Stomach (tissue), 9 donors: ENCODE measurements around the gene APLF. TPM values are rescaled to one million over a fixed set of nuclear protein-coding genes. Genes with fewer than 3 reads are reported as not detected.

ENCODE experiments used
- DNase-seq, 2 donors: peaks; one replicate each; pipeline versions ENCODE4 v3.0.0 to v3.0.0-alpha.2; 2013 to 2019
- H3K27ac ChIP-seq, 5 donors: fragments of 200-600 bp in 4 of 5; sonication (generic) in 4 of 5; one replicate each; pipeline ENCODE4 v1.5.1; 2013 to 2019; ENCODE audit warnings: mild to moderate bottlenecking in 1 of 5, moderate library complexity in 1 of 5
- H3K27me3 ChIP-seq, 3 donors: fragments of 200-600 bp; sonication (generic); one replicate each; pipeline ENCODE4 v1.5.1; 2017 to 2019; ENCODE audit warnings: mixed run types in 1 of 3
- H3K36me3 ChIP-seq, 4 donors: fragments of 200-600 bp; sonication (generic); 1 replicate in 3 of 4; 2 replicates in 1 of 4; pipeline ENCODE4 v1.5.1; 2016 to 2019
- H3K4me1 ChIP-seq, 4 donors: fragments of 200-600 bp; sonication (generic); one replicate each; pipeline ENCODE4 v1.5.1; 2016 to 2019
- H3K4me3 ChIP-seq, 4 donors: fragments of 200-600 bp; sonication (generic) in 3 of 4; one replicate each; pipeline ENCODE4 v1.5.1; 2016 to 2019; ENCODE audit warnings: mild to moderate bottlenecking in 1 of 4
- H3K9me3 ChIP-seq, 4 donors: fragments of 200-600 bp; sonication (generic); one replicate each; pipeline ENCODE4 v1.5.1; 2016 to 2019
- EP300 ChIP-seq: sonication (generic); formaldehyde crosslinking; IDR thresholded peaks from one replicate; pipeline ENCODE4 v1.6.1; 2017; ENCODE audit warnings: antibody characterized with exemption
- POLR2A ChIP-seq, 4 donors: fragments of 450-650 bp; IDR thresholded peaks; one replicate each; pipeline ENCODE4 v1.6.1; 2016; ENCODE audit warnings: antibody characterized with exemption in 4 of 4, control low read depth in 2 of 4, mild to moderate bottlenecking in 1 of 4, moderate library complexity in 1 of 4
- POLR2AphosphoS5 ChIP-seq, 3 donors: sonication (generic); formaldehyde crosslinking; IDR thresholded peaks; one replicate each; pipeline ENCODE4 v1.6.1; 2016; ENCODE audit warnings: antibody characterized with exemption in 3 of 3
- WGBS, 5 donors: extraction: QIAGEN DNeasy Blood & Tissue Kit in 3 of 5; methylation state at CpG; one replicate each; pipeline versions ENCODE4 v1.1.5 to v1.1.7; 2013 to 2018; 5-methylcytosine and 5-hydroxymethylcytosine counted together
- intact Hi-C: fragments of 100-400 bp; cut with DNase I; formaldehyde crosslinking; loops from one replicate; pipeline ENCODE4 v1.15.1; 2023; ENCODE audit warnings: low total_unique reads
- polyA plus RNA-seq, 3 donors: library from polyadenylated mRNA; stranded (reverse); fragments of 200-250 nt; gene quantifications; one replicate each; pipeline ENCODE4 v1.2.3, GENCODE V29; 2013
- total RNA-seq, 5 donors: library from RNA; depleted of rRNA; stranded (reverse); fragments of >200 nt; gene quantifications; one replicate each; pipeline versions ENCODE4 v1.1.0 to v1.2.3, GENCODE V29; 2014 to 2016
- TF ChIP-seq, protein P1 (sequence below), 7 experiments: fragments of 450-650 bp in 4 of 7; fragments of 200-600 bp in 3 of 7; sonication (generic) in 3 of 7; IDR thresholded peaks; one replicate each; pipeline ENCODE4 v1.5.1; 2016 to 2019; ENCODE audit warnings: antibody characterized with exemption in 7 of 7, control low read depth in 2 of 7, mild to moderate bottlenecking in 1 of 7
- donor health status: healthy with polysubstance abuse.
- donor health status: Bipolar disorder and iron deficiency.
- donor health status: healthy.

Gene APLF
- total and polyA plus RNA-seq, 8 donors: 0.29 to 9.4 (median 0.77) TPM

DNA sequence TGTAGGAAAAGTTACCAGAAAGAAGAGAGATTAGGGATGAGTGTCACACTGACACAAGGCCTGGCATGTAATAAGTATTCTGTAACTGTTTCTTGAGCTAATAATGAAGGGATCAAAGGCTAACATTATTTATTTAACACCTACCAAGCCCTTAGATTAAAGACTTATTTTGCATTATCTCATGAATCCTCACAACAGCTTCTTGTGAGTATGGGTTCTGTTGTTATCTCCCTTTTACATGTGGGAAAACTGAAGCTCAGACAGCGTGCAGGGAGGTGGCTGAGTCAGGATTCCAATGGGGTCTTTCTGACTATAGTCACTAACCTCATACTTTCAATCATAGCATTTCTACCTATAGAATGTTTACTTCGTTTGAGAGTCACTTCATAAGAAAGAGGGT is 97.0 kb downstream of the APLF start:
- 69 to 80% (median 76%) methylated on average over 2 of the region's 2 CpGs for WGBS, 5 donors
- Histone ChIP-seq H3K9me3 (no peaks in the 10 kb centered on the region), H3K36me3 (no peaks in the 10 kb centered on the region), H3K27ac (no peak overlapping the region), H3K27me3 (no peaks in the 10 kb centered on the region), H3K4me3 (no peak overlapping the region), H3K4me1 (no peaks in the 10 kb centered on the region)
- TF ChIP-seq, protein P1, sequence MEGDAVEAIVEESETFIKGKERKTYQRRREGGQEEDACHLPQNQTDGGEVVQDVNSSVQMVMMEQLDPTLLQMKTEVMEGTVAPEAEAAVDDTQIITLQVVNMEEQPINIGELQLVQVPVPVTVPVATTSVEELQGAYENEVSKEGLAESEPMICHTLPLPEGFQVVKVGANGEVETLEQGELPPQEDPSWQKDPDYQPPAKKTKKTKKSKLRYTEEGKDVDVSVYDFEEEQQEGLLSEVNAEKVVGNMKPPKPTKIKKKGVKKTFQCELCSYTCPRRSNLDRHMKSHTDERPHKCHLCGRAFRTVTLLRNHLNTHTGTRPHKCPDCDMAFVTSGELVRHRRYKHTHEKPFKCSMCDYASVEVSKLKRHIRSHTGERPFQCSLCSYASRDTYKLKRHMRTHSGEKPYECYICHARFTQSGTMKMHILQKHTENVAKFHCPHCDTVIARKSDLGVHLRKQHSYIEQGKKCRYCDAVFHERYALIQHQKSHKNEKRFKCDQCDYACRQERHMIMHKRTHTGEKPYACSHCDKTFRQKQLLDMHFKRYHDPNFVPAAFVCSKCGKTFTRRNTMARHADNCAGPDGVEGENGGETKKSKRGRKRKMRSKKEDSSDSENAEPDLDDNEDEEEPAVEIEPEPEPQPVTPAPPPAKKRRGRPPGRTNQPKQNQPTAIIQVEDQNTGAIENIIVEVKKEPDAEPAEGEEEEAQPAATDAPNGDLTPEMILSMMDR (IDR thresholded peaks at IDR 0.05): no peak
- TF ChIP-seq POLR2AphosphoS5 (IDR thresholded peaks at IDR 0.05) (no peak), EP300 (no peak), POLR2A (IDR thresholded peaks at IDR 0.05) (no peak)
- no peak for DNase-seq
- intact Hi-C loops: no loop called here

GRCh38 chr2:68565273-68565672 is 97.9 kb downstream of the APLF start:
- intact Hi-C loops: no loop called here
- no peak overlapping the region for H3K4me3 ChIP-seq
- H3K4me1 ChIP-seq: no peaks in the 10 kb centered on the region
- no peaks in the 10 kb centered on the region for H3K27me3 ChIP-seq
- no peak overlapping the region for H3K27ac ChIP-seq
- H3K36me3 ChIP-seq: no peaks in the 10 kb centered on the region
- TF ChIP-seq POLR2AphosphoS5 (IDR thresholded peaks at IDR 0.05) (no peak), EP300 (no peak), POLR2A (IDR thresholded peaks at IDR 0.05) (no peak)
- TF ChIP-seq, protein P1 (IDR thresholded peaks at IDR 0.05): no peak
- no peak for DNase-seq
- no peaks in the 10 kb centered on the region for H3K9me3 ChIP-seq

DNA sequence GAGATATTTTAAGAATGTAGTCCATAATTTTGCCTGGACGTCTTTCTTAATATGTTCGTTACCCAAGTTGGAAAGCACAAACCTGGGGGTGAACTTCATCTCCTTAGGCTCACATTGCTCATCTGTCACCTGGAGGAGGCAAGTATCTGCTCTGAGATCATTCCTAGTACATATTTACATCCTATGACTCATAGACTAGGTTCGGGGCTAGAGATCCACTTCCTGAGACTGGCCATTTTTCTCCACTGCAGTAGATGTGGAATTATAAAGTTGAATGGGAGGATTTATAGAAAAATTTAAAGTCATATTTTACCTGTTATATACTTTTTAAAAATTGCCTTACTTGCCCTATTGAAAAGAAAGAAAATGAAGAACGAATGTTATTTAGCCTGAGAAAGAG is 98.5 kb downstream of the APLF start:
- H3K4me1 ChIP-seq: no peaks in the 10 kb centered on the region
- TF ChIP-seq EP300: no peak
- TF ChIP-seq, protein P1 (IDR thresholded peaks at IDR 0.05): no peak
- no peak for TF ChIP-seq POLR2AphosphoS5 (IDR thresholded peaks at IDR 0.05)
- no peak for TF ChIP-seq POLR2A (IDR thresholded peaks at IDR 0.05)
- no peak for DNase-seq
- intact Hi-C loops: no loop called here
- no peaks in the 10 kb centered on the region for H3K36me3 ChIP-seq
- H3K27ac ChIP-seq: no peak overlapping the region
- 71 to 79% (median 76%) methylated on average over 4 of the region's 4 CpGs for WGBS, 5 donors
- no peaks in the 10 kb centered on the region for H3K27me3 ChIP-seq
- H3K9me3 ChIP-seq: no peaks in the 10 kb centered on the region
- no peak overlapping the region for H3K4me3 ChIP-seq

GRCh38 chr2:68566362-68566761 is 99.0 kb downstream of the APLF start:
- intact Hi-C loops: no loop called here
- no peak overlapping the region for H3K27ac ChIP-seq
- 57 to 76% (median 65%) methylated on average over 3 of the region's 3 CpGs for WGBS, 5 donors
- no peaks in the 10 kb centered on the region for H3K36me3 ChIP-seq
- DNase-seq: no peak
- no peaks in the 10 kb centered on the region for H3K27me3 ChIP-seq
- no peak overlapping the region for H3K4me3 ChIP-seq
- H3K9me3 ChIP-seq: no peaks in the 10 kb centered on the region
- no peak for TF ChIP-seq POLR2A (IDR thresholded peaks at IDR 0.05)
- no peak for TF ChIP-seq POLR2AphosphoS5 (IDR thresholded peaks at IDR 0.05)
- no peak for TF ChIP-seq EP300
- TF ChIP-seq, protein P1 (IDR thresholded peaks at IDR 0.05): no peak
- H3K4me1 ChIP-seq: no peaks in the 10 kb centered on the region
